GM04503 (cell line): Measurements from ENCODE around the gene CFAP74.
"Not testable (repeated sequence)": the region's sequence is repeated elsewhere in the genome, so short reads cannot be mapped to it uniquely, and the experiment has no call there.

Experiments
- DNase-seq: peaks from one replicate; pipeline ENCODE4 v3.0.0-alpha.2; 2012; ENCODE audit warnings: low read depth

Gene CFAP74

GRCh38 chr1:1945782-1946393, 57.7 kb downstream of the CFAP74 start:
- no peak for DNase-seq

- no peak for DNase-seq
Observed at GRCh38 chr1:1943834-1944570, 59.6 kb downstream of the CFAP74 start.

GRCh38 chr1:1942753-1943656, 60.6 kb downstream of the CFAP74 start:
- no peak for DNase-seq

GRCh38 chr1:1941868-1942752, 61.5 kb downstream of the CFAP74 start:
- no peak for DNase-seq

- no peak for DNase-seq
Observed at GRCh38 chr1:1941211-1941841, 62.3 kb downstream of the CFAP74 start.

- DNase-seq: no peak
Observed at GRCh38 chr1:1940123-1940425, 63.5 kb downstream of the CFAP74 start.

- DNase-seq: no peak
Observed at GRCh38 chr1:1939296-1940122, 64.1 kb downstream of the CFAP74 start.

- no peak for DNase-seq
Observed at GRCh38 chr1:1938613-1939295, 64.8 kb downstream of the CFAP74 start.

- no peak for DNase-seq
Observed at GRCh38 chr1:1938276-1938573, 65.4 kb downstream of the CFAP74 start.

GRCh38 chr1:1937549-1938275, 65.9 kb downstream of the CFAP74 start:
- DNase-seq: no peak

GRCh38 chr1:1937061-1937460, 66.5 kb downstream of the CFAP74 start:
- no peak for DNase-seq

GRCh38 chr1:1934848-1935247, 68.7 kb downstream of the CFAP74 start:
- DNase-seq: not testable (repeated sequence)

GRCh38 chr1:1929639-1930545, 73.7 kb downstream of the CFAP74 start:
- no peak for DNase-seq

GRCh38 chr1:1929102-1929638, 74.4 kb downstream of the CFAP74 start:
- no peak for DNase-seq

- DNase-seq: no peak
Observed at GRCh38 chr1:1928231-1929101, 75.1 kb downstream of the CFAP74 start.

GRCh38 chr1:1927751-1928150, 75.8 kb downstream of the CFAP74 start:
- no peak for DNase-seq
